ENCODE results near the gene WDR75. TPM values are rescaled to one million over a fixed set of nuclear protein-coding genes. Genes with fewer than 3 reads are reported as not detected.

The WDR75 gene
- total RNA-seq, 1 experiment from 2014 or later = 18.5 TPM

DNA sequence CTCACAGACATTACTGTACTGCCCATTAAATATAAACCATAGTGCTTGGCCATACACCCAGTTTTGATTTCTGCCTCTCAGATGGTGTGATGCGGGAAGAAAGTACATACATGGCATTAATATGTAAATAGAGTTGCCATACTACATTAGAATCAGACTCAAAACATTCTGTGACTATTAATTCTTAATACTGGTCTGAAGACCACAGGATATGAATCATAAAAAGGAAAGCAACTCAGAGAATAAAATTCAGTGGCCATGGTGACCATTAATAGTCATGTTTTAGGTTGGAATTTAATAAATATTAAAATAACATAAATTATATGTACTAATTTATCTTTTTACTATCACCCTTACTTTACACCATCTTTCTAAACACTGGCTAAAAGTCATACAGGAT is 33.0 kb upstream of the WDR75 start:
- Histone ChIP-seq H3K4me3 (no peak overlapping the region), H3K4me2 (no peak overlapping the region), H2AFZ (no peak overlapping the region), H3F3A (ENCODE audit: insufficient read depth, low read depth) (no peaks in the 10 kb centered on the region), H3K9me3 (ENCODE audit: insufficient read depth, low read depth) (no peaks in the 10 kb centered on the region), H4K20me1 (ENCODE audit: insufficient read depth) (no peaks in the 10 kb centered on the region), H3K36me3 (ENCODE audit: low read depth) (no peaks in the 10 kb centered on the region), H3K79me2 (ENCODE audit: low read depth) (no peaks in the 10 kb centered on the region), H3K27ac (no peak overlapping the region), H3K9me2 (ENCODE audit: insufficient read depth) (no peaks in the 10 kb centered on the region), H3K27me3 (ENCODE audit: insufficient read depth, low read depth) (no peaks in the 10 kb centered on the region), H3K4me1 (replicated peaks; ENCODE audit: insufficient read depth) (0 out of 2 replicates have a peak, but pooled peaks cover 4% of the 10 kb centered on the region)
- DNase-seq = no peak
- TF ChIP-seq, protein P1, sequence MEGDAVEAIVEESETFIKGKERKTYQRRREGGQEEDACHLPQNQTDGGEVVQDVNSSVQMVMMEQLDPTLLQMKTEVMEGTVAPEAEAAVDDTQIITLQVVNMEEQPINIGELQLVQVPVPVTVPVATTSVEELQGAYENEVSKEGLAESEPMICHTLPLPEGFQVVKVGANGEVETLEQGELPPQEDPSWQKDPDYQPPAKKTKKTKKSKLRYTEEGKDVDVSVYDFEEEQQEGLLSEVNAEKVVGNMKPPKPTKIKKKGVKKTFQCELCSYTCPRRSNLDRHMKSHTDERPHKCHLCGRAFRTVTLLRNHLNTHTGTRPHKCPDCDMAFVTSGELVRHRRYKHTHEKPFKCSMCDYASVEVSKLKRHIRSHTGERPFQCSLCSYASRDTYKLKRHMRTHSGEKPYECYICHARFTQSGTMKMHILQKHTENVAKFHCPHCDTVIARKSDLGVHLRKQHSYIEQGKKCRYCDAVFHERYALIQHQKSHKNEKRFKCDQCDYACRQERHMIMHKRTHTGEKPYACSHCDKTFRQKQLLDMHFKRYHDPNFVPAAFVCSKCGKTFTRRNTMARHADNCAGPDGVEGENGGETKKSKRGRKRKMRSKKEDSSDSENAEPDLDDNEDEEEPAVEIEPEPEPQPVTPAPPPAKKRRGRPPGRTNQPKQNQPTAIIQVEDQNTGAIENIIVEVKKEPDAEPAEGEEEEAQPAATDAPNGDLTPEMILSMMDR (conservative IDR thresholded peaks at IDR 0.05) = no peak
- no peak for TF ChIP-seq EZH2 (IDR thresholded peaks at IDR 0.05; ENCODE audit: low read depth)
- POLR2A ChIA-PET (ENCODE audit: unreplicated experiment) = no interaction called here
- intact Hi-C loops (cut with micrococcal nuclease; ENCODE audit: unreplicated experiment) = no loop called here
- CTCF ChIA-PET = no interaction called here
- BruUV-seq (replicated peaks) = no TSS peak

DNA sequence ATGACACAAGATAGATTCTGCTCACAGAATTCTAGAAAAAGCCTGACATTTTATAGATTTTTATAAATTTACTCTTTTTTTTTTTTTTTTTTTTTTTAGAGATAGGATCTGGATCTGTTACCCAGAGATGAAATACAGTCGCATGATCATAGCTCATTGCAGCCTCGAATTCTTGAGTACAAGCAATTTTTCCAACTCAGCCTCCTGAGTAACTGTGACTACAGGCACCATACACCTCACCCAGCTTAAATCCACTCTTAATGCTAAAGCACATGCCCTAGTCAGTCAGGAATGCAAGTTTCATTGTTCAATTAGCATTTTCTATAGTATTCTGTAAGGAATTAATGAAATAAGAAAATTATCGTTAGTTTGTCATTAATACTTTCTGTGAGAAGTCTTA is 32.1 kb upstream of the WDR75 start:
- H3K4me1 ChIP-seq (replicated peaks; ENCODE audit: insufficient read depth) = 0 out of 2 replicates have a peak, but pooled peaks cover 4% of the 10 kb centered on the region
- CTCF ChIA-PET = no interaction called here

DNA sequence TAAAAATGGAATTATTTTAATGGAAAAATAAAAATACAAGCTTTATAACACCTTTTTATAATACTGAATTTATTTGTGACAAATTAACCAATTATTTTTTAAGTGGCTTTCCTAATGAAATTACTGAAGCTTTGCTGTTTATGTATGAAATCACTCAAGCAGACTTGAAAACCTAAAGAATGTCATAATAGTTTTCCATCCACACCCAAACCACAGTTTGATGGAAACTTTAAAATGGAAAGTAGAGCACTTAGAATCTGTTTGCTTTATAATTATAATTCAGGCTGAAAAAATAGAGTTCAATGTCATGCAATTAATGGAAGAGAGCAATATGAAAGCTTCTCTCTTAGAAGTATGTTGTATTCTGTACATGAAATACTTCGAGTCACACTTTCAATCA is 31.6 kb upstream of the WDR75 start:
- H3K36me3 ChIP-seq (ENCODE audit: low read depth) = no peaks in the 10 kb centered on the region
- no peak overlapping the region for H3K27ac ChIP-seq
- 0 out of 2 replicates have a peak, but pooled peaks cover 4% of the 10 kb centered on the region for H3K4me1 ChIP-seq (replicated peaks; ENCODE audit: insufficient read depth)
- intact Hi-C loops (cut with micrococcal nuclease; ENCODE audit: unreplicated experiment) = loop anchor here (5.0 to 10.0 kb wide), 3 partner anchors 122 to 1825 kb away; no protein-coding TSS in a partner anchor
- BruUV-seq (replicated peaks) = no TSS peak
- ChIA-PET CTCF (no interaction called here), POLR2A (ENCODE audit: unreplicated experiment) (no interaction called here)
- no peak overlapping the region for H2AFZ ChIP-seq
- no peaks in the 10 kb centered on the region for H3K9me2 ChIP-seq (ENCODE audit: insufficient read depth)
- H3F3A ChIP-seq (ENCODE audit: insufficient read depth, low read depth) = no peaks in the 10 kb centered on the region
- H3K4me3 ChIP-seq = no peak overlapping the region
- no peak for TF ChIP-seq EZH2 (IDR thresholded peaks at IDR 0.05; ENCODE audit: low read depth)
- TF ChIP-seq, protein P1 (conservative IDR thresholded peaks at IDR 0.05) = no peak
- no peaks in the 10 kb centered on the region for H3K9me3 ChIP-seq (ENCODE audit: insufficient read depth, low read depth)
- no peak for DNase-seq
- no peak overlapping the region for H3K4me2 ChIP-seq
- no peaks in the 10 kb centered on the region for H3K27me3 ChIP-seq (ENCODE audit: insufficient read depth, low read depth)
- H3K79me2 ChIP-seq (ENCODE audit: low read depth) = no peaks in the 10 kb centered on the region
- no peaks in the 10 kb centered on the region for H4K20me1 ChIP-seq (ENCODE audit: insufficient read depth)

More for the DNA sequence above, 32.1 kb upstream of the WDR75 start:
- no peak overlapping the region for H3K4me2 ChIP-seq
- no TSS peak for BruUV-seq (replicated peaks)
- H3F3A ChIP-seq (ENCODE audit: insufficient read depth, low read depth) = no peaks in the 10 kb centered on the region
- H3K9me2 ChIP-seq (ENCODE audit: insufficient read depth) = no peaks in the 10 kb centered on the region
- no peak overlapping the region for H3K27ac ChIP-seq
- H3K79me2 ChIP-seq (ENCODE audit: low read depth) = no peaks in the 10 kb centered on the region
- no peak overlapping the region for H3K4me3 ChIP-seq
- H2AFZ ChIP-seq = no peak overlapping the region
- intact Hi-C loops (cut with micrococcal nuclease; ENCODE audit: unreplicated experiment) = no loop called here
- TF ChIP-seq, protein P1 (conservative IDR thresholded peaks at IDR 0.05) = no peak
- POLR2A ChIA-PET (ENCODE audit: unreplicated experiment) = no interaction called here
- DNase-seq = no peak
- H4K20me1 ChIP-seq (ENCODE audit: insufficient read depth) = no peaks in the 10 kb centered on the region
- no peaks in the 10 kb centered on the region for H3K27me3 ChIP-seq (ENCODE audit: insufficient read depth, low read depth)
- no peaks in the 10 kb centered on the region for H3K36me3 ChIP-seq (ENCODE audit: low read depth)
- no peaks in the 10 kb centered on the region for H3K9me3 ChIP-seq (ENCODE audit: insufficient read depth, low read depth)
